SK-N-SH (cell line): ENCODE results near the gene FGF7. TPM values are rescaled to one million over a fixed set of nuclear protein-coding genes. Genes with fewer than 3 reads are reported as not detected.
A peak's percentile ranks its signal among the peaks of the same experiment; 100 is the strongest.

Experiments
- CTCF ChIA-PET: fragments of 300-600, 350-600 bp; formaldehyde crosslinking; extraction: SDS; loops from one replicate; lab custom pipeline; 2021; lab: Yijun Ruan, JAX
- POLR2A ChIA-PET: fragments of 350-600 bp; sonication (Branson Sonifier 250); formaldehyde crosslinking; extraction: SDS; loops from one replicate; lab custom pipeline; 2020; ENCODE audit warnings: antibody characterized with exemption, inconsistent platforms; lab: Yijun Ruan, JAX
- DNase-seq: peaks from one replicate; pipeline ENCODE4 v3.0.0; 2012
- H2AFZ ChIP-seq: fragments of 200-600 bp; sonication (generic); 2 replicates; pipeline ENCODE4 v1.8.1; 2016; ENCODE audit warnings: antibody characterized with exemption, mild to moderate bottlenecking, low read depth
- H3F3A ChIP-seq: fragments of 200-600 bp; sonication (generic); replicated peaks from 2 replicates; pipeline ENCODE3; 2016; ENCODE audit warnings: antibody characterized with exemption, mild to moderate bottlenecking; ENCODE audit not compliant: insufficient read depth
- H3K27ac ChIP-seq, 2 experiments: fragments of 200-500 bp in 1 of 2; fragments of 200-600 bp in 1 of 2; sonication (Bioruptor generic) in 1 of 2; sonication (generic), shearing (Covaris generic) in 1 of 2; 2 replicates each; pipeline versions ENCODE4 v1.5.1 to v1.6.1; 2014 to 2016; ENCODE audit warnings: low read depth in 2 of 2, inconsistent platforms in 1 of 2, low read length in 1 of 2, mild to moderate bottlenecking in 1 of 2, mixed read lengths in 1 of 2
- H3K27me3 ChIP-seq: fragments of 200-600 bp; sonication (generic), shearing (Covaris generic); 2 replicates; pipeline ENCODE4 v1.6.1; 2016; ENCODE audit warnings: mixed run types; ENCODE audit not compliant: insufficient read depth
- H3K36me3 ChIP-seq, 2 experiments: fragments of 200-500 bp in 1 of 2; fragments of 200-600 bp in 1 of 2; sonication (Bioruptor generic) in 1 of 2; sonication (generic) in 1 of 2; replicated peaks in 1 of 2; 2 replicates each; pipeline versions ENCODE3 to v1.5.1; 2014 to 2016; ENCODE audit warnings: low read length in 1 of 2, mild to moderate bottlenecking in 1 of 2; ENCODE audit not compliant: insufficient read depth in 2 of 2, control insufficient read depth in 1 of 2
- H3K4me1 ChIP-seq, 2 experiments: fragments of 200-500 bp in 1 of 2; fragments of 200-600 bp in 1 of 2; sonication (Bioruptor generic) in 1 of 2; sonication (generic), shearing (Covaris generic) in 1 of 2; 2 replicates each; pipeline versions ENCODE4 v1.5.1 to v1.6.1; 2014 to 2016; ENCODE audit warnings: low read depth in 1 of 2, low read length in 1 of 2, mixed run types in 1 of 2; ENCODE audit not compliant: insufficient read depth in 2 of 2, control insufficient read depth in 1 of 2
- H3K4me2 ChIP-seq: fragments of 200-600 bp; sonication (generic), shearing (Covaris generic); 2 replicates; pipeline ENCODE4 v1.6.1; 2017; ENCODE audit warnings: mixed run types
- H3K4me3 ChIP-seq, 2 experiments: fragments of 200-500 bp in 1 of 2; fragments of 200-600 bp in 1 of 2; sonication (Bioruptor generic) in 1 of 2; sonication (generic), shearing (Covaris generic) in 1 of 2; 2 replicates each; pipeline versions ENCODE4 v1.5.1 to v1.8.1; 2014 to 2016; ENCODE audit warnings: low read depth in 2 of 2, inconsistent platforms in 1 of 2, low read length in 1 of 2, mild to moderate bottlenecking in 1 of 2, mixed read lengths in 1 of 2, moderate library complexity in 1 of 2
- H3K79me2 ChIP-seq: fragments of 200-600 bp; sonication (generic); 2 replicates; pipeline ENCODE4 v1.8.1; 2017; ENCODE audit warnings: mild to moderate bottlenecking; ENCODE audit not compliant: insufficient read depth
- H3K9ac ChIP-seq: fragments of 200-600 bp; sonication (generic); 2 replicates; pipeline ENCODE4 v1.6.1; 2017; ENCODE audit warnings: mixed run types
- H3K9me2 ChIP-seq: fragments of 200-600 bp; sonication (generic); 2 replicates; pipeline ENCODE4 v1.6.1; 2017; ENCODE audit warnings: mixed run types
- H3K9me3 ChIP-seq: fragments of 200-600 bp; sonication (generic); 2 replicates; pipeline ENCODE4 v1.6.1; 2017; ENCODE audit warnings: mixed run types, mild to moderate bottlenecking, moderate library complexity
- H4K20me1 ChIP-seq: fragments of 200-600 bp; sonication (generic); 2 replicates; pipeline ENCODE4 v1.6.1; 2017; ENCODE audit warnings: mild to moderate bottlenecking, mixed run types; ENCODE audit not compliant: insufficient read depth
- FOXM1 ChIP-seq: IDR thresholded peaks from 2 replicates; pipeline ENCODE4 v1.4.0; 2012; ENCODE audit warnings: low read depth, mild to moderate bottlenecking
- MXI1 ChIP-seq: IDR thresholded peaks from 2 replicates; pipeline ENCODE4 v1.6.1; 2012; ENCODE audit warnings: mild to moderate bottlenecking, low read depth, low read length, improper control_type of control experiment
- RAD21 ChIP-seq: IDR thresholded peaks from 2 replicates; pipeline ENCODE4 v1.6.1; 2012; ENCODE audit warnings: mild to moderate bottlenecking, low read length
- RCOR1 ChIP-seq: fragments of 150-350 bp; IDR thresholded peaks from 2 replicates; pipeline ENCODE4 v1.6.1; 2017; ENCODE audit warnings: antibody characterized with exemption, low read length
- RXRA ChIP-seq: IDR thresholded peaks from 2 replicates; pipeline ENCODE4 v1.4.0; 2012; ENCODE audit warnings: low read depth, mild to moderate bottlenecking, borderline replicate concordance
- TAF1 ChIP-seq: IDR thresholded peaks from 2 replicates; pipeline ENCODE4 v1.6.1; 2012; ENCODE audit warnings: low read depth, mild to moderate bottlenecking, low read length, moderate library complexity, borderline replicate concordance
- WGBS: methylation state at CpG from one replicate; pipeline ENCODE4 v1.1.6; 2017; ENCODE audit warnings: low lambda C conversion rate; 5-methylcytosine and 5-hydroxymethylcytosine counted together
- polyA plus RNA-seq, 3 experiments: library from polyadenylated mRNA; depleted of rRNA; stranded (reverse); fragments of >200 nt; gene quantifications; 2 replicates each; pipeline ENCODE4 v1.2.3, GENCODE V29; 2012
- TF ChIP-seq, protein P1 (sequence below): IDR thresholded peaks from 2 replicates; pipeline ENCODE4 v1.6.1; 2012; ENCODE audit warnings: mild to moderate bottlenecking, low read depth, low read length, moderate library complexity
- TF ChIP-seq, protein P2 (sequence below): IDR thresholded peaks from 2 replicates; pipeline ENCODE4 v1.4.0; 2012; ENCODE audit warnings: low read depth

Gene FGF7
- polyA plus RNA-seq, 1 of the 3 experiments (the other 2 are of a cell fraction) = 0.25 TPM

- Histone ChIP-seq H3K9me2 (no peaks in the 10 kb centered on the region), H3K9ac (no peak overlapping the region), H3F3A (no peaks in the 10 kb centered on the region), H3K4me1 (no peaks in the 10 kb centered on the region), H3K9me3 (0 out of 2 replicates have a peak, but pooled peaks cover 4% of the 10 kb centered on the region), H3K4me2 (no peak overlapping the region), H3K79me2 (no peaks in the 10 kb centered on the region), H2AFZ (no peak overlapping the region), H3K27me3 (no peaks in the 10 kb centered on the region), H4K20me1 (no peaks in the 10 kb centered on the region), H3K4me3 (no peak overlapping the region), H3K36me3 (no peaks in the 10 kb centered on the region), H3K27ac (no peak overlapping the region)
- ChIA-PET POLR2A (no interaction called here), CTCF (interaction anchor here (0.8 to 1.0 kb wide), 2 partner anchors 98 to 380 kb away, joined by 3 read pairs; no protein-coding TSS in a partner anchor)
- TF ChIP-seq RAD21 = 0 out of 2 replicates have a peak, but pooled peaks have one; percentile 14
- no peak for TF ChIP-seq TAF1
- WGBS = 35% methylated on average over 3 of the region's 3 CpGs
- DNase-seq = no peak
Observed at GRCh38 chr15:49521802-49522201, 98.8 kb downstream of the FGF7 start.

DNA sequence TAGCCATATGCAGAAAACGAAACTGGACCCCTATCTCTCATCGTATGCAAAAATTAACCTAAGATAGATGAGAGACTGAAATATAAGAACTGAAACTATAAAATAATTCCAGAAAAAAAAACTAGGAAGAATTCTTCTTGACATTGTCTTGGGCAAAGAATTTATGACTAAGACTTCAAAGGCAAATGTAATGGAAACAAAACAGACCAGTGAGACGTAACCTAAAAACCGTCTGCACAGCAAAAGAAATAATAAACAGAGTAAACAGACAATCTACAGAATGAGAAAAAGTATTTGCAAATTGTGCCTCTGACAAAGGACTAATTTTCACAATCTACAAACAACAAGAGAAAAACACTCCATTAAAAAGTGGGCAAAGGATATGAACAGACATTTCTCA is 105.2 kb downstream of the FGF7 start:
- H3K4me1 ChIP-seq = no peaks in the 10 kb centered on the region
- WGBS = 64% methylated on average over 4 of the region's 4 CpGs
- no peaks in the 10 kb centered on the region for H3F3A ChIP-seq
- no peak overlapping the region for H3K4me2 ChIP-seq
- no peaks in the 10 kb centered on the region for H3K27me3 ChIP-seq
- H3K9me3 ChIP-seq = no peaks in the 10 kb centered on the region
- H4K20me1 ChIP-seq = no peaks in the 10 kb centered on the region
- no peaks in the 10 kb centered on the region for H3K36me3 ChIP-seq
- no peaks in the 10 kb centered on the region for H3K9me2 ChIP-seq
- no peaks in the 10 kb centered on the region for H3K79me2 ChIP-seq
- no peak for DNase-seq
- ChIA-PET CTCF (no interaction called here), POLR2A (no interaction called here)
- no peak for TF ChIP-seq MXI1
- TF ChIP-seq RXRA = no peak
- no peak for TF ChIP-seq RCOR1
- no peak for TF ChIP-seq TAF1
- TF ChIP-seq, protein P1, sequence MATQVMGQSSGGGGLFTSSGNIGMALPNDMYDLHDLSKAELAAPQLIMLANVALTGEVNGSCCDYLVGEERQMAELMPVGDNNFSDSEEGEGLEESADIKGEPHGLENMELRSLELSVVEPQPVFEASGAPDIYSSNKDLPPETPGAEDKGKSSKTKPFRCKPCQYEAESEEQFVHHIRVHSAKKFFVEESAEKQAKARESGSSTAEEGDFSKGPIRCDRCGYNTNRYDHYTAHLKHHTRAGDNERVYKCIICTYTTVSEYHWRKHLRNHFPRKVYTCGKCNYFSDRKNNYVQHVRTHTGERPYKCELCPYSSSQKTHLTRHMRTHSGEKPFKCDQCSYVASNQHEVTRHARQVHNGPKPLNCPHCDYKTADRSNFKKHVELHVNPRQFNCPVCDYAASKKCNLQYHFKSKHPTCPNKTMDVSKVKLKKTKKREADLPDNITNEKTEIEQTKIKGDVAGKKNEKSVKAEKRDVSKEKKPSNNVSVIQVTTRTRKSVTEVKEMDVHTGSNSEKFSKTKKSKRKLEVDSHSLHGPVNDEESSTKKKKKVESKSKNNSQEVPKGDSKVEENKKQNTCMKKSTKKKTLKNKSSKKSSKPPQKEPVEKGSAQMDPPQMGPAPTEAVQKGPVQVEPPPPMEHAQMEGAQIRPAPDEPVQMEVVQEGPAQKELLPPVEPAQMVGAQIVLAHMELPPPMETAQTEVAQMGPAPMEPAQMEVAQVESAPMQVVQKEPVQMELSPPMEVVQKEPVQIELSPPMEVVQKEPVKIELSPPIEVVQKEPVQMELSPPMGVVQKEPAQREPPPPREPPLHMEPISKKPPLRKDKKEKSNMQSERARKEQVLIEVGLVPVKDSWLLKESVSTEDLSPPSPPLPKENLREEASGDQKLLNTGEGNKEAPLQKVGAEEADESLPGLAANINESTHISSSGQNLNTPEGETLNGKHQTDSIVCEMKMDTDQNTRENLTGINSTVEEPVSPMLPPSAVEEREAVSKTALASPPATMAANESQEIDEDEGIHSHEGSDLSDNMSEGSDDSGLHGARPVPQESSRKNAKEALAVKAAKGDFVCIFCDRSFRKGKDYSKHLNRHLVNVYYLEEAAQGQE = no peak
- no peak for TF ChIP-seq FOXM1
- TF ChIP-seq, protein P2, sequence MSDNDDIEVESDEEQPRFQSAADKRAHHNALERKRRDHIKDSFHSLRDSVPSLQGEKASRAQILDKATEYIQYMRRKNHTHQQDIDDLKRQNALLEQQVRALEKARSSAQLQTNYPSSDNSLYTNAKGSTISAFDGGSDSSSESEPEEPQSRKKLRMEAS = no peak
- no peak overlapping the region for H3K9ac ChIP-seq
- no peak overlapping the region for H3K4me3 ChIP-seq
- H2AFZ ChIP-seq = no peak overlapping the region
- no peak overlapping the region for H3K27ac ChIP-seq
